GM21367 (cell line): ENCODE data around the gene SNX2.

Experiments
- ATAC-seq: cut with Tn5 transposase; IDR thresholded peaks from one replicate; pipeline ENCODE4 v1.9.1; 2021; ENCODE audit not compliant: unreplicated experiment

Gene SNX2

DNA sequence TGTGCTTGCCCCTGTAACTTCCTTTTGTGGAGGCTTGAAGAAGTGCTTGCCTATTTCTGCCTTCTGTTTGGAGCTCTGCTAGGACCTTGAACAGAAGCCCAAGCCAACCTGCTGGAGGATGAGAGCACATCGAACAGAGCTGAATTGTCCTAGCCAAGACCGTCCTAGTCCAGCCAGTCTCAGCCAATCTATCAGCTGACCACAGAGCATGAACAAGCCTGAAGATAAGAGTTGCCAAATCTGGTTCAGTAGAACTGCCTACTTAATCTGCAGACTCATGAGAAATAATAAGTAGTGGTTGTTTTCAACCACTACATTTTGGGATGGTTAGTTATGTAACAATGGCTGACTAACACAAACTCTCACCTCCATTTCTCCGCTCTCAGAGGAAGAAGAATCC, 4.4 kb upstream of the SNX2 start:
- ATAC-seq, result no peak

DNA sequence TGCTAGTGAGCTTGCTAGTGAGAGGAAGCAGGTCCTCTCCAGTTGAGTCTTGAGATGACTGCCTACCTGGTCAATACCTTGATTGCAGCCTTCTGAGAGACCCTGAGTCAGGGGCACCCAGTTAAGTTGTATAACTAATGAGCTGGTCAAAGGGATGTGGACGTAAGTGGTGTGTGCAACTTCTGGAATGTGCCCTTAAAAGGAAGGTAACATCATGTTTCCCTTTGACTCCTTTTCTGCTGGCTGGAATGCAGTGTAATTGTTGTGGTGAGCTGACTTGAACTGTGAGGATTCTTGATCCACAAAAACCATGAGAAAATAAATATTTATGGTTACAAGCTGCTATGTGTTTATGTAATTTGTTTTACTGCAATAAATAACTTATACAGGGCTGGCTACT, 2.4 kb upstream of the SNX2 start:
- ATAC-seq, result no peak

DNA sequence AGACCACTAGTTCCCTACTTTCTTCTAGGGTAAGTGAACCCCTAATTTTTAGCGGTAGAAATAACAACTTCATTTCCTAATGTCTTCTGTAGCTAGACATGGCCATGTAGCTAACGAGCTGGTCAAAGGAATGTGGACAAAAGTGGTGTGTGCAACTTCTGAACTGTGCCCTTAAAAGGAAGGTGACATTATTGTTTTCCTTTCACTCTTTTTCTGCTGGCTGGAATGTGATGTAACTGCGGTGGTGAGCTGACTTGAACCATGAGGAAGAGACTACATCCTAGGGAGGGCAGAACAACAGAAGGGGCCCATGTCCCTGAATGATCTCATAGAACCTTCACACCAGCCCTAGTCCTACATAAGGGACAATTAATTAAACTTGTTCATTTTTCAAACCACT, 1.3 kb upstream of the SNX2 start:
- no peak for ATAC-seq

DNA sequence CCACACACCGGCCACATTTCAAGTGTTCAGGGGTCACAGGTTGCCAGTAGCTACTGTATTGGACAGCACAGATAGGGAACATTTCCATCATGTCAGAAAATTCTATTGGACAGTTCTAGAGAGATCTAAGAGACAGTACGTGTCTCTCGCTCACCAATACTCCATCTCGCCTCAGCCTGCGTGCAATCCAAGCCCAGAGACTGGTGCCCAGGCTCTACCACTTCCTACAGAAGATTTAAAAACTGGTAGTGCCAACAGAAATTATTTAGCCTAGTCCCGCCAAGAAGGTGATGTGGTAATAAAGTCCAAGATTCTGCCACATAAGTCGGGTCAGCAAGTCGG, 390 bp upstream of the SNX2 start:
- ATAC-seq, result peak; percentile 34

DNA sequence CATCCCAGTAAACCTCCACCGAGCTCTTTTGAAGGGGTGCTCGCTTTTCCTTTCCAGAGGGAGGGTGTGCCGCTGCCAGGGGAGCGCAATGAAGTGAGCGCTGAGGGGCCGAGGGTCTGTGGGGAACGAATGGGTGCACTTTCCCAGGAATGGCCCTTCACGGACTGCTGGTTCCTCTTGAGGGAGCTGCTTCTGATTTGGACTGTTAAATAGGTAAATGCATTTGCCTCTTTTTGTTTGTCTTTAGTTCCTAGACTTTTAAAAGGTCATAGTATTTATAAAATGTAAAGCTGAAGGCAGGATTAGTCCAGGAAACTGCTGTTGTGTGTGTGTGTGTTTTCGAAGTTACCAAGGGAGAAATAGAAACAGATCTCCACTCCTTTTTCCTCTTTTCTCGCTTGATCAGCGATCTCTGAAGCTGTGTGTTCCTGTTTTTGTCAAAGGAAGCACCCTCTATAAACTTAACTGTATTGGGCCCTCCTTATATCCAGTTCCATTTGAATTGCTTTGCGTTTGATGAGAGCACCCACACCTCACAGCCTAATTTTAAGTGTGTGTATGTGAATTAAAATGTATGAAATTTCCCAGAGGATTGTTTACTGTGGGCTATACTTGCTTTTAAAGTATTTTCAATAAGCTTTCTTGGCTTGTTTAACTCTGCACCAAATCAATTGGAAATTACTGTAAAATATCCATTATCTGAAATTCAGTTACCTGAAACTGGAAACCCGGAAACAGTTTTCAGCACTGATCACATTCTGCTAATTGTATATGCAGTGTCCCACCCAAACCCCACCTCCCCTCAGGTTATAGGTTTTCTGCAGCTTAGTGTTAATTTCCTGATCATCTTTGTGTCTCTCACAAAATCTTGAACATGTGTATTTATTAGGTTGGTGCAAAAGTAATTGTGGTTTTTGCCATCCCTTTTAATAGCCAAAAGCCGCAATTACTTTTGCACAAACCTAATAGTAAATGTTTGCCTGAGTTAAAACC, 966 bp downstream of the SNX2 start:
- no peak for ATAC-seq

DNA sequence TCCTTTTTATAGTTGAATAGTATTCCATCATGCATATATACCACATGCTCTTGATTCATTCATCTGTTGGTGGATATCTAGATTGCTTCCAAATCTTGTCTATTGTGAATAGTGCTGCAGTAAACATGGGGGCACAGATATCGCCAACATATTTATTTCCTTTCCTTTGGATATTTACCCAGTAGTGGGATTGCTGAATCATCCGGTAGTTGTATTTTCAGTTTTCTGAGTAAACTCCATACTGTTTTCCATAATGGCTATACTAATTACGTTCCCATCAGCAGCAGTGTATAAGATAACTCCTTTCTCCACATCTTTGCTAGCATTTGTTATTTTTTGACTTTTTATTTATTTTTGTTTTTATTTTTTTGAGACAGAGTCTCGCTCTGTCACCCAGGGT, 3.3 kb downstream of the SNX2 start:
- no peak for ATAC-seq

DNA sequence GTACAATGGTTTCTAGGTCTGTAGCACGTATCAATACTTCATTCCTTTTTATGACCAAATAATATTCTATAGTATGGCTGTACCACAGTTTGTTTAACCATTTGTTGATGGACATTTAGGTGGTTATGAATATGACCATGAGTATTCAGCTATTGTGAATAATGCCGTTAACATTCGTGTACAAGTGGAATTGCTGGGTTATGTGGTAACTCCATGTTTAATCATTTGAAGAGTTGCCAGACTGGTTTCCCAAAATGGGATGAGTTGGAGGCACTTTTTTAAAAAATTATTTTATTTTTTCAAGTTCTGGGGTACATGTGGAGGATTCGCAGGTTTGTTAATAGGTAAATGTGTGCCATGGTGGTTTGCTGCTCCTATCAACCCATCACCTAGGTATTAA, 4.6 kb downstream of the SNX2 start:
- ATAC-seq, result no peak

DNA sequence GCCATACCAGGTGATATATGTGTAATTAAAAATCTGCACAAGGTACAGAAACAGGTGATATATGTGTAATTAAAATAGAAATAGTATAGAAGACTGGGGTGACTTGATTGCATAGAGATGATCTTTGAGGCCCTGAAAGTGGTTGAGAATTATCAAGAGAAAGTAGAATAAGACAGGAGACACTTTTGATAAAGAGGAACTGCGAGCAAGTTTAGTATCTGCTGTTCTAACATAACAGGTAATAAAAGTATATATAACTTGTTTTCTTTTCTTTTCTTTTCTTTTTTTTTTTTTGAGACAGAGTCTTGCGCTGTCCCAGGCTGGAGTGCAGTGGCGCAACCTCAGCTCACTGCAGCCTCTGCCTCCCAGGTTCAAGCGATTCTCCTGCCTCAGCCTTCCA, 5.4 kb downstream of the SNX2 start:
- no peak for ATAC-seq

DNA sequence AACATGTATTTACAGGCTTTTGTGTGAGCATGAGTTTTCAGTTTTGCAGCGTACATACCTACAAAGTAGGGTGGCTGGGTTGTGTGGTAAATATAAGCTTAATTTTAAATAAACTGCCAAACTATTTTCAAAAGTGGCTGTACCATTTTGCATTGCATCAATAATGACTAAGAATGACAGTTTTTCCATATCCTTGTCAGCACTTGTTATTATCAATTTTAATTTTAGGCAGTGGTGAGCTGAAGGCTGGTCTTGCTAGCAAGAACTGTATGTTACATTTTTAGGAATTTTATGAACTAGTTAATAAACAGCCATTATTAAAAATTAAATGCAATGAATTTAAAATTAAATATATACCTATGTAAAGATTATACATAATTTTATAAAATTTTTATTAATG, 6.6 kb downstream of the SNX2 start:
- no peak for ATAC-seq

DNA sequence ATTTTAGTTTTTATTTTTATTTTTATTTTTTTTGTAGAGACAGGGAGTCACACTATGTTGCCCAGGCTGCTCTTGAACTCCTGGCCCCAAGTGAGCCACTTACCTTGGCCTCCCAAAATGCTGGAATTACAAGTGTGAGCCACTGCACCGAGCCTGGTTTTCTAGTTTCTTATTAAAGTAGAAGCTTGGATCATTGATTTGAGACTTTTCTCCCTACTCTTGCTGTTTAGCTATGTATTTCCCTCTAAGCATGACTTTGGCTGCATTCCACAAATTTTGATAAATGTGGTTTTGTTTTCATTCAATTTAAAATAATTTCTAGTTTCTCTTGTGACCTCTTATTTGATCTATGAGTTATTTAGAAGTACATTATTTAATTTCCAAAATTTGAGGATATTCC, 10.4 kb downstream of the SNX2 start:
- ATAC-seq, result no peak

DNA sequence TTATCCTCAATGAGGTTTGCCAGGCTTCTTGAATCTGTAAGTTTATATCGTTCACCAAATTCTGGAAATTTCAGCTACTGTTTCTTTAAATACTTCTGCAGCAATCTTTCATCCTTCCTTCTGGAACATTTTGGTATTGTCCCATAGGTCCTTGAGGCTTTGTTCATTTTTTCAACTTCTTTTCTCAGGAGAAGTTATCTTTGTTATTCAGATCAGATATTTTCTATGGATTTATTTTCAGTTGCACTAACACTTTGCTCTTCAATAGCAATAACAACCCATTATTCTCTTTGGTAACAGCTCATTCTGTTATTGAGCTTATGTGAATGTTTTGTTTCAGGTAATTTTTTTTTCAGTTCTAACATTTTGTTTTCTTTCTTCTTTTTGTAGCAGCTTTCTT, 13.5 kb downstream of the SNX2 start:
- ATAC-seq, result no peak

DNA sequence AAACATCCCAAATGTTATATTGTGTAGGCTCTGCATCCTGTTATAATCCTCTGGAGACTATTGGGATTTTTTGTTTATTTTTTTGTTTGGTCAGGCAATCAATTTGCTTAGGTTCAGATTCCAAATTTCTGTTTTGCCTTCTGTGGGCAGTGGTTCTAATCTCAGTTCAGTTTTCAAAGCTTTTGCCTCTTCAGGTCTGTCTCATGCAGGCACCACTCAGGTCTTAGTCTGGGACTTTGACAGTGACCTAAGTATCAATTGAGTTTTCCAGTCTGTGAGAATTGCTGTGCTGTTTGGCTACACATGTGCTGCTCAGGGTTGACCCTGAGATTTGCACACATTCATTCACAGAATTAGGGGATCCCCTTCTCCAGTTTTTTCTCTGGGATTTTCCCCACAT, 14.1 kb downstream of the SNX2 start:
- no peak for ATAC-seq

DNA sequence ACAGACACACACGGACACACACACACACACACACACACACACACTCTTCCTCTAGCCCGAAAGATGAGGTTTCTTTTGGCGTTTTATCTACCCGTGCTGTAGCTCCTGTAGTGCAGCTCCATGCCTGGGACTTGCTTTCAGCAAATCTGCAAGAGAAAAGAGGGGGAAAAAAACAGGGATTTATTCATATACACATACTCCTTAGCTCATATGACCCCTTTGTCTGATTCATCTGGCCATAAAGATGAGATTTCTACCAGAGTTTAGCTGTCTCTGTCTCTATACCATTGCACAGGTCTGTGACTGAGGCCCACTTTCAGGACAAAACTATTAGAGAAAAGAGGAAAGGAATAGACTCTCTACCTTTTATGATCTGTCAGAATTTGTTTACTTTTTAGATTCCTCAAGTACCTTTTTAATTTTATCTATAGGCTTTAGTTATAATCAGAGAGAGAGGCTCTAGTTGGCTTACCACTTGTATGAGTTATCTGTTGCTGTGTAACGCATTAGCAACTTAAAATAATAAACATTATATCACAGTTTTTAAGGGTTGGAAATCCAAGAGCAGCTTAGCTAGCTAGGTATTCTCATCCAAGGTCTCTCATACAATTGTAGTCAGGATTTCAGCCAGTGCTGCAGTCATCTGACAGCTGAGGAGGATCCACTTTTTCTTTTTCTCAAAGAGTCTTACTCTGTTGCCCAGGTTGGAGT, 14.7 kb downstream of the SNX2 start:
- no peak for ATAC-seq

DNA sequence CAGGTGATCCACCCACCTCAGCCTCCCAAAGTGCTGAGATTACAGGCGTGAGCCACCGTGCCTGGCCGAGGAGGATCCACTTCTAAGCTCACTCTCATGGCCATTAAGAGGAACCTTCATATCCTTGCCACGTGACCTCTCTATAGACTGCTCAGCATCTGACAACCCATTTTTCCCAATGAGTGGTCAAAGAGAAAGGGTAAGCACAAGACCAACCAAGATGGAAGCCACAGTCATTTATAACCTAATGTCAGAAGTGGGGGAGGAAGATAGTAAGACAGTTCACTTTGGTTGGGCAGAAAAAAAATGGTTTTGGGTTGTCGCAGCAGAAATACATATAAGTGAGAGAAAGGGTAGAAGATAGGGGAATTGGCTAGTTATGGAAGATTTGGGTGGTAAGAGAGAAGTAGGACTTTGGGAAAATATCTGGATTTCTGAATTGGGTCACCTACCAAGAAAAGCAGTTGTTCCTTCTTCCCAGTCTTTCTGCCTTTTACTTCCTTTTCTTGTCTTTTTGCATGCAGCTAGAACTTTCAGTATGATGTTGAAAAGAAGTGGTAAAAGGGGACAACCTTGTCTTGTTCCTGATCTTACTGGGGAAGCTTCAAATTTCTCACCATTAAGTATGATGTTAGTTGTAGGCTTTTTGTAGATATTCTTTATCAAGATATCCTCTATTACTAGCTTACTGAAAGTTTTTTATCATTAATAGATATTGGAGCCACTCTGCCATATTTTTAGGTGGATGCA, 15.6 kb downstream of the SNX2 start:
- no peak for ATAC-seq

DNA sequence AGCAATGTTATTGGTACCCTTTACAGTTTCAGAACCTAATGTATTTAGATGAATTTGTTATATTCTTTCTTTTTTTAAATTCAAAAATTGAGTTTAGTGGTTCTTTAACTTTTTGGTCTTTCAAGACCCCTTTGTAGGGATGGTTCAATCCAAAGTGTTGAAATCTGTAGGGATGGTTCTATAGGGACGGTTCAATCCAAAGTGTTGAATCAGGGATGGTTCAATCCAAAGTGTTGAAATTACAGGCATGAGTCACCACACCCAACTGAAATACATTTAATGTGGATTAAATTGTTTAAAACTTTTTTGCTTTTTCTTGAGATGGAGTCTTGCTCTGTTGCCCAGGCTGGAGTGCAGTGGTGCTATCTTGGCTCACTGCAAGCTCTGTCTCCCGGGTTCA, 30.6 kb downstream of the SNX2 start:
- no peak for ATAC-seq

DNA sequence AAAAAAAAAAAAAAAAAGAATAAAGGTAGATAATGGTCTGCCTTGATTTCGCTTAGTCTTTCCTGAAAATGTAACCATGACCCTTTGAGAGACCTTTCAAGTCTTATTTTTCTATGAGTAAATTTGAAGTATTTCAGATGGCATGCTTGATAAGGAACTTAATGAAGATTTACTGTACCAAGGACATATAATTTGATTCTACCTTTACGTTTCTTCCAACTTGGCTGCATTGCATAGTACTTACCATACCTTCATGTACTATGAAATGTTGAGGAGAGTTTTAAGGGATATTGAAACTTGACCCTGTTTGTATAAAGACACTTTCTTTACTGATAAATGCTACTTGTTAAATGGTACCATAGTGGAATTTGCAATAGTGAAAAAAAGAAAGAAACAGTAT, 35.5 kb downstream of the SNX2 start:
- ATAC-seq, result no peak

DNA sequence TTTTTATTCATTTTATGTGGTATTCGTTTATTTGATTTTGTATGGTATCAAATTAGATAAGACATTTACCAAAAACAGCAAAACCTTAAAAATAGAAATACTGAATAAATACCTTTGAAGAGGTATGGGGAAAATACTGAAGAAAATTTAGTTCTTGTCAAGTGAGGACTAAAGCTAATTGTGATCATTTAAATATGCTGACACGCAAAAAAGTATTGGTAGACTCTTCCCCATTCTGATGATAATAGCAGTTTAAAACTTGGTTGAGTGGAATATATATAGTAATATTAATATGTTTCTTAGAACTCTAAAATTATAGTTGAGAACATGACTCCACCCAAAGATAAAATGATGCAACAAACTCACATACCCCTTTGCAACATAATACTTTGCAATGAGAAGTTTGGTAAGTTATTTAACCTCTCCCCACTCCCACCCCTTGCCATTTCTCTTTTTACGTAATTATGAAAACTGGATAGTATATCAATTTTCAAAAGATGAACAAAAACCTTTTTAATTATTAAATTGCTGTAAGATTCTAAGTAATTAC, 40.4 kb downstream of the SNX2 start:
- no peak for ATAC-seq

DNA sequence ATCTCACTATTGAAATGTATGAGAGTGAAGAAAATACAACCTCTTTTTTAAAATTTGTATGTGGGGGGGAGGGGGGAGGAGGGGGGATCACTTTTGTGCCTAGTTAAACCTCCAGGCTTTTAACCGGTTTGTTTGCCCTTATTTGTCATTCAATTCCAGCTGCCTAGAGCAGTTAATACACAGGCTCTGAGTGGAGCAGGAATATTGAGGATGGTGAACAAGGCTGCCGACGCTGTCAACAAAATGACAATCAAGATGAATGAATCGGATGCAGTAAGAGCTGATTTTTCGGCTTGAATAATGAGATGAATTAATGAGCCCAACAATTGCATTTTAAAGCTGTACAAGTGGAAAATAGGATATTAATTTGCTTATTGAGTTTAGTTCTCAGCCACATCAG, 41.9 kb downstream of the SNX2 start:
- ATAC-seq, result no peak

DNA sequence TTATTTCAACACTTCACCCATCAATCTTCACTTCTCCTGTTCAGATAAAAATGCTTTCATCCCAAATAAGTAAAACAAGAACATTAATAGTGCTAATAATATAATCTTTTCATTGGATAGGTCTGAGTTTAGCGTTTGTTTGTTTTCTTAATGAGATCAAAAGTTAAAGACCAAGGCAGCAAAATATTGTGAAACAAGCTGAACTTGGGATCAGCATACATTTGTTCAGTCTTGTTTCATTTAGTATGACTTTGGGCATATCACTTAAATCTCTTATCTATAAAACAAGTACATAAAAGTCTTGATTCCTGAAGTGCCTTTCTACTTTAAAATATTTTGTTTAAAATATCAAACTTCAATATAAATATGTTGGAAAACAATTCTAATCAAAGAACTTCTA, 57.1 kb downstream of the SNX2 start:
- no peak for ATAC-seq

DNA sequence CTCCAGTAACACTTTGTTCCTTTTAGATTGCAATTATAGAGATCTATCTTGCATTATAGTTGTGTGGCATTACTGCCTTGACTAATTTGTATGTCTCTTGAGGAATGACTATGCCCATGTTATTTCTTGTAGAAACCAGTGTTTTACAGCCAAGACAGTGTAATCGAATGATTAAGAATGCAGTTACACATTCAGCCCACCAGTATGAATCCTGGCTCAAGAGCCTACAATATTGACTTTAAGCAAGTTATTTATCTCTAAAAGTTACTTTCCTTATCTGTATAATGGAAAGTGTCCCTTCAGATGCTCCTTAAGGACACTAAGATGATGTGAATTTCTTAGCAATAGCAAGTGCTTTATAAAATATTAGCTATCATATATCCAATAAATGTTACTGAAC, 60.8 kb downstream of the SNX2 start:
- ATAC-seq, result no peak

DNA sequence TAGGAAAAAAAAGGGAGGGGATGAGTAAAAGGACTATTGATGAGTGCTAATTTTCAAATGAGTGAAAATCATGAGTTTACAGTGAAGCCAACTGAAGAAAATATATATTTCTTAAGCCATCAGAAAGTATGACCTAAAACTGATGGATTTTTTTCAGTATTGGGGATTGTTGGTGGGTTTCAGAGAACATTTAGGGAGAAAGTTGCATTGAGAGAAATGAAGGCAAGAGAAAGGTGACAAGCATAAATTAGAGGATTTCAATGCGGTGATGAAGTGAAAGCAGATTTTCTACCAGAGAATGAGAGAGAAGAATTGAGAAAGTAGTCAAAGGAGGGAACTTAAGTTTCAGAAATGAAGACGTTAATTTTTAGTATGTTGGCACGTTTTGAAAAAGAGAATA, 62.1 kb downstream of the SNX2 start:
- no peak for ATAC-seq

DNA sequence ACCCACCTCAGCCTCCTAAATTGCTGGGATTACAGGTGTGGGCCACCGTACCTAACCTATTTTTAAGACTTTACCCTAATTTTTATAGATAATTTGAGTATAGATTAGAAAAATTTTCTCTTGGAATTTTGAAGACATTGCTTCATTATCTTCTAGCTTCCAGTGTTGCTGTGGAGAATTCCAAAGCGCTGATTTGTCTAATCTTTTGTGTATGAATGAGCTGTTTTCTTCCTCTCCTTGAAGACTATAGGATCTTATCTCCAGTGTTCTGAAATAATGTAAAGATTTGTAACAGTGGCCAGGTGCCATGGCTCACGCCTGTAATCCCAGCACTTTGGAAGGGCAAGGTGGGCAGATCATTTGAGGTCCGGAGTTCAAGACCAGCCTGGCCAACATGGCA, 64.9 kb downstream of the SNX2 start:
- ATAC-seq, result no peak
